Activated naive CD8-positive, alpha-beta T cell treated with anti-CD3 and anti-CD28 coated beads, Interleukin-2, amount 50 U/mL, for 16 hours (primary cell): Measurements from ENCODE around the gene DENND10.
"Not testable (repeated sequence)": the region's sequence is repeated elsewhere in the genome, so short reads cannot be mapped to it uniquely, and the experiment has no call there.

ENCODE experiments used
- DNase-seq: peaks from one replicate; pipeline ENCODE4 v3.0.0-alpha.2; 2020; ENCODE audit warnings: low read depth, low spot score

DENND10 gene

GRCh38 chr10:119132521-119133345 is 28.8 kb downstream of the DENND10 start:
- DNase-seq, result no peak

GRCh38 chr10:119133949-119134348 is 30.0 kb downstream of the DENND10 start:
- DNase-seq, result no peak

- no peak for DNase-seq
These were observed 31.6 kb downstream of the DENND10 start for GRCh38 chr10:119135513-119135881.

GRCh38 chr10:119136084-119136483 is 32.2 kb downstream of the DENND10 start:
- no peak for DNase-seq

GRCh38 chr10:119137878-119138277 is 34.0 kb downstream of the DENND10 start:
- not testable (repeated sequence) for DNase-seq

GRCh38 chr10:119138346-119139306 is 34.7 kb downstream of the DENND10 start:
- DNase-seq, result no peak

GRCh38 chr10:119139464-119140067 is 35.7 kb downstream of the DENND10 start:
- DNase-seq, result peak; percentile 12

- DNase-seq, result no peak
These were observed 36.8 kb downstream of the DENND10 start for GRCh38 chr10:119140603-119141245.

GRCh38 chr10:119143657-119144056 is 39.7 kb downstream of the DENND10 start:
- DNase-seq, result no peak

- no peak for DNase-seq
These were observed 45.2 kb downstream of the DENND10 start for GRCh38 chr10:119149157-119149556.

- no peak for DNase-seq
These were observed 45.8 kb downstream of the DENND10 start for GRCh38 chr10:119149729-119150128.

- DNase-seq, result not testable (repeated sequence)
These were observed 47.7 kb downstream of the DENND10 start for GRCh38 chr10:119151601-119152000.

GRCh38 chr10:119153041-119153440 is 49.1 kb downstream of the DENND10 start:
- DNase-seq, result no peak

- DNase-seq, result no peak
These were observed 49.7 kb downstream of the DENND10 start for GRCh38 chr10:119153661-119154060.

GRCh38 chr10:119159332-119159731 is 55.4 kb downstream of the DENND10 start:
- no peak for DNase-seq

- DNase-seq, result no peak
These were observed 58.0 kb downstream of the DENND10 start for GRCh38 chr10:119161680-119162451.

GRCh38 chr10:119162452-119163092 is 58.7 kb downstream of the DENND10 start:
- no peak for DNase-seq

- peak; percentile 56 for DNase-seq
These were observed 61.5 kb downstream of the DENND10 start, which contains the start of gene SFXN4 for GRCh38 chr10:119165171-119166117. Gene SFXN4, minus strand, starts transcription at chr10:119165714. Its CDS starts 67 bp downstream, at chr10:119165647.

- DNase-seq, result no peak
These were observed 62.2 kb downstream of the DENND10 start for GRCh38 chr10:119166118-119166500.
